Mesothelial cell of epicardium (in vitro differentiated cells): Measurements from ENCODE around the gene CRYGN. TPM values are rescaled to one million over a fixed set of nuclear protein-coding genes. Genes with fewer than 3 reads are reported as not detected.

Experiments
- DNase-seq, 2 experiments: peaks; one replicate each; pipeline ENCODE4 v3.0.0; 2021; ENCODE audit warnings: low spot score in 2 of 2; ENCODE audit not compliant: unreplicated experiment in 2 of 2
- H3K27ac Mint-ChIP-seq: 2 replicates; pipeline ENCODE4 v1.8.0; 2021; ENCODE audit warnings: mixed read lengths
- H3K27me3 Mint-ChIP-seq: 2 replicates; pipeline ENCODE4 v1.8.0; 2021; ENCODE audit warnings: low read depth, mixed read lengths
- H3K36me3 Mint-ChIP-seq: 2 replicates; pipeline ENCODE4 v1.8.0; 2021; ENCODE audit warnings: mixed read lengths
- H3K4me1 Mint-ChIP-seq: 2 replicates; pipeline ENCODE4 v1.8.0; 2021; ENCODE audit warnings: mixed read lengths
- H3K4me3 Mint-ChIP-seq: 2 replicates; pipeline ENCODE4 v1.8.0; 2021; ENCODE audit warnings: mild to moderate bottlenecking, moderate library complexity, mixed read lengths
- H3K9me3 Mint-ChIP-seq: 2 replicates; pipeline ENCODE4 v1.8.0; 2021; ENCODE audit warnings: mixed read lengths
- total RNA-seq: library from RNA; stranded (reverse); gene quantifications from 3 replicates; pipeline ENCODE4 v1.2.1, GENCODE V29; 2021
- TF ChIP-seq, protein P1 (sequence below): fragments of 200-600 bp; sonication (generic); IDR thresholded peaks from one replicate; pipeline ENCODE4 v1.5.0; 2021; ENCODE audit warnings: antibody characterized with exemption; ENCODE audit not compliant: unreplicated experiment

Gene CRYGN
- total RNA-seq, 1 donor from 2014 or later: 9.4 TPM

- TF ChIP-seq, protein P1, sequence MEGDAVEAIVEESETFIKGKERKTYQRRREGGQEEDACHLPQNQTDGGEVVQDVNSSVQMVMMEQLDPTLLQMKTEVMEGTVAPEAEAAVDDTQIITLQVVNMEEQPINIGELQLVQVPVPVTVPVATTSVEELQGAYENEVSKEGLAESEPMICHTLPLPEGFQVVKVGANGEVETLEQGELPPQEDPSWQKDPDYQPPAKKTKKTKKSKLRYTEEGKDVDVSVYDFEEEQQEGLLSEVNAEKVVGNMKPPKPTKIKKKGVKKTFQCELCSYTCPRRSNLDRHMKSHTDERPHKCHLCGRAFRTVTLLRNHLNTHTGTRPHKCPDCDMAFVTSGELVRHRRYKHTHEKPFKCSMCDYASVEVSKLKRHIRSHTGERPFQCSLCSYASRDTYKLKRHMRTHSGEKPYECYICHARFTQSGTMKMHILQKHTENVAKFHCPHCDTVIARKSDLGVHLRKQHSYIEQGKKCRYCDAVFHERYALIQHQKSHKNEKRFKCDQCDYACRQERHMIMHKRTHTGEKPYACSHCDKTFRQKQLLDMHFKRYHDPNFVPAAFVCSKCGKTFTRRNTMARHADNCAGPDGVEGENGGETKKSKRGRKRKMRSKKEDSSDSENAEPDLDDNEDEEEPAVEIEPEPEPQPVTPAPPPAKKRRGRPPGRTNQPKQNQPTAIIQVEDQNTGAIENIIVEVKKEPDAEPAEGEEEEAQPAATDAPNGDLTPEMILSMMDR: no peak
- no peak overlapping the region for H3K27ac Mint-ChIP-seq
- H3K27me3 Mint-ChIP-seq: no peaks in the 10 kb centered on the region
- peaks cover 23% of the 10 kb centered on the region for H3K4me1 Mint-ChIP-seq
- no peak overlapping the region for H3K4me3 Mint-ChIP-seq
- peaks cover 26% of the 10 kb centered on the region for H3K9me3 Mint-ChIP-seq
- no peak for DNase-seq
- peaks cover 43% of the 10 kb centered on the region for H3K36me3 Mint-ChIP-seq
These were observed 22.4 kb upstream of the CRYGN start for GRCh38 chr7:151462306-151462779.

DNA sequence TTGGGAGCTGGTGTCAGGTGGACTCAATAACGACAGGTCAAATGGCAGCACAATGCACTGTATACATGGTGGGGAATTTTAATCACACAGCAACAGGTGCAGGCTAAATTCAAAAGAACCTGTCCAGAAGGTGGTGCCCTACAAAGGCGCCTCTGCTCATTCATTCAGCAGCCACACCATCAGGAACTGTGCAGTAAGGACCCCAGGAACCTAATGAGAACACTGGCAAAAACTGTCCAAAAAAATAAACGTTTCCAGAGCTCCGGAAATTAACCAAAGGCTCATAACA, 21.9 kb upstream of the CRYGN start:
- Mint-ChIP-seq H3K27ac (no peak overlapping the region), H3K9me3 (peaks cover 26% of the 10 kb centered on the region), H3K4me1 (peaks cover 23% of the 10 kb centered on the region)

DNA sequence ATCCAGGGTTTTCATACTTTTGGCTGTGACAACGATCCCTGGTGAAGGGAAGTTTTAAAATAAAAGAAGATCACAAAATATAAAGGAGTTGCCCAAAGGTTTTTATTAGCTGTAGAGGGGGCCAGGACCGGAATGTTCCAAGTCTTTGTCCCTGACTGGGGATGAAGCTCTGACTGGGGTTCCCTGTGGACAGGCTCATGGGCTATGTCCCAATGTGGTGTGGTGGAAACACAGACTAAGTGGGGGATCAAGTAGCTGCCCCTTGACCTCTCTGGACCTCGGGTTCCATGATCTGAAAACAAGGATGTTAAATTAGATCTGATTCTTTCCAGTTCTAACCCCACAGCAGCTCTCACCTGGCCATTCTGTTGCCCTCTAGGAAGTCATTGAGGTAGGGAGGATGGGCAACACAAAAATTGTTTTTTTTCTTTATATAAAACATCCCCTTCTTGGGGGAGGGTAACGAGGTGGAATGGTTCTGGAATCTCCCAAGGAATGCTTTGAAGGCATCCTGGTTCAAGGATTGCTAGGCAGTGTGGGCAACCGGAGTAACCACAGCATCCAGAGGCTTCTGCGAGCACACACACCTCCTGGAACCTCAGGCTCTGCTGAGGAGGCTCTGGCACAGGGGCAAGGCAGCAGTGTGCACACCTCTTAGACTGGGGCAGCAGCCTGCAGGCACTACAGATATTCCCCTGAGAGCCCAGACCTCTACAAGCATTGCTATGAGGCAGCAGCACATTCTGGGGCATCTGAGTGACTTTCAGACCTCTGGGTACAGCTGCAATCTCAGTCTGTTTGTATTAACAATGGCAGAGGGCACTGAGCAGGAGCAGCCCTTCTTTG, 21.4 kb upstream of the CRYGN start:
- Mint-ChIP-seq H3K27me3 (no peaks in the 10 kb centered on the region), H3K4me3 (no peak overlapping the region), H3K27ac (peak overlapping the region; percentile 95), H3K4me1 (peaks cover 23% of the 10 kb centered on the region), H3K9me3 (peaks cover 26% of the 10 kb centered on the region), H3K36me3 (peaks cover 38% of the 10 kb centered on the region)
- TF ChIP-seq, protein P1: no peak
- no peak for DNase-seq

More for the DNA sequence above, 21.9 kb upstream of the CRYGN start:
- Mint-ChIP-seq H3K4me3 (no peak overlapping the region), H3K36me3 (peaks cover 38% of the 10 kb centered on the region), H3K27me3 (no peaks in the 10 kb centered on the region)
- DNase-seq: no peak
- TF ChIP-seq, protein P1: no peak

- TF ChIP-seq, protein P1: no peak
- Mint-ChIP-seq H3K27ac (peak overlapping the region; percentile 95), H3K36me3 (peaks cover 31% of the 10 kb centered on the region), H3K27me3 (no peaks in the 10 kb centered on the region), H3K4me3 (peak overlapping the region; percentile 60), H3K9me3 (peaks cover 26% of the 10 kb centered on the region), H3K4me1 (peaks cover 23% of the 10 kb centered on the region)
- DNase-seq: no peak
These were observed 20.5 kb upstream of the CRYGN start for GRCh38 chr7:151460474-151460855.

DNA sequence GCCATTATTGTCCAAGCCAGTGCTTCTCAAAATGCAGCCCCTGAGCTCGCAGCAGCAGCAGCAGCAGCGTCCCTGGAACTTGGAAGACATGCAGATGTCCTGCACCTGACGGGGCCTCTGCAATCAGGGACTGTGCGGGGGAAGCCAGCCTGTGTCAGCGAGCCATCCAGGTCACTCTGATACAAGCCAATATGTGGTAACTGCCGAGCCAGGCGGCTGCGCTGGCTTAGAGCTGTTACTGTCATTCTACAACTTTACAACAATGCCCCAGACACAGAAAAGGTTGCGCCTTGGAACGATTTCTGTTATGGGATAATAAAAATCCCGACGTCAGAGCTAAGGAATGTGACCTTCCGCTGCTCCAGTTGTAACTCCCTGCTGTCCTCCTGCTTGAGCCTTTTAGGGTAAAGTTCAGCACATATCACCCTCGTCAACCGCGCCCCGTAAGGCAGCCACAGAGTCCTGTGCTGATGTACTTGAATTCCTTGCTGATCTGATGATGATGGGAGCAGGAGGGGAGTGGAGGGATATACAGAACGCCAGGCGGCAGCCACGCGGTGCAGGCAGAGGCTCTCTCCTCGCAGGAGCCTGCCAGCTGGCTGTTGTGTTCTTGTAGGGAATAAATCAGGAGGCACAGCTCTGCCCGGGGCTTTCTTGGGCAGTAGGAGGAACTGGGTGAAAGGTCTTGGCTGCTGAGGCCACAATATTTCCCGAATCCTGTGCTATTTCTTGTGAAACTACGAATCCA, 20.0 kb upstream of the CRYGN start:
- peak overlapping the region; percentile 95 for H3K27ac Mint-ChIP-seq
- TF ChIP-seq, protein P1: no peak
- peaks cover 25% of the 10 kb centered on the region for H3K36me3 Mint-ChIP-seq
- peak overlapping the region; percentile 60 for H3K4me3 Mint-ChIP-seq
- H3K9me3 Mint-ChIP-seq: peaks cover 26% of the 10 kb centered on the region
- DNase-seq: peak in 1 of 2 experiments; percentile 70
- no peaks in the 10 kb centered on the region for H3K27me3 Mint-ChIP-seq
- peaks cover 23% of the 10 kb centered on the region for H3K4me1 Mint-ChIP-seq
